Dermis microvascular lymphatic vessel endothelial cell (primary cell): ENCODE data around the gene CCDC187. TPM values are rescaled to one million over a fixed set of nuclear protein-coding genes. Genes with fewer than 3 reads are reported as not detected.
"Not testable (repeated sequence)": the region's sequence is repeated elsewhere in the genome, so short reads cannot be mapped to it uniquely, and the experiment has no call there.

Experiments
- DNase-seq, 2 donors: peaks; one replicate each; pipeline versions ENCODE4 v3.0.0 to v3.0.0-alpha.2; 2010; ENCODE audit warnings: low read depth in 2 of 2
- total RNA-seq: library from RNA; depleted of rRNA; stranded (reverse); fragments of >200 nt; gene quantifications from 2 replicates; pipeline ENCODE4 v1.2.1, GENCODE V29; 2014

Gene CCDC187
- total RNA-seq, 1 donor from 2014 or later: not detected

- DNase-seq: peak; percentile 11 to 77
Observed at GRCh38 chr9:136327304-136327974, 23.5 kb upstream of the CCDC187 start, which contains the start of gene GPSM1. TSS of gene GPSM1 (plus strand) at chr9:136327539. CDS start at chr9:136327696, 157 bp downstream.

- DNase-seq: no peak
Observed at GRCh38 chr9:136326761-136327303, 22.9 kb upstream of the CCDC187 start.

DNA sequence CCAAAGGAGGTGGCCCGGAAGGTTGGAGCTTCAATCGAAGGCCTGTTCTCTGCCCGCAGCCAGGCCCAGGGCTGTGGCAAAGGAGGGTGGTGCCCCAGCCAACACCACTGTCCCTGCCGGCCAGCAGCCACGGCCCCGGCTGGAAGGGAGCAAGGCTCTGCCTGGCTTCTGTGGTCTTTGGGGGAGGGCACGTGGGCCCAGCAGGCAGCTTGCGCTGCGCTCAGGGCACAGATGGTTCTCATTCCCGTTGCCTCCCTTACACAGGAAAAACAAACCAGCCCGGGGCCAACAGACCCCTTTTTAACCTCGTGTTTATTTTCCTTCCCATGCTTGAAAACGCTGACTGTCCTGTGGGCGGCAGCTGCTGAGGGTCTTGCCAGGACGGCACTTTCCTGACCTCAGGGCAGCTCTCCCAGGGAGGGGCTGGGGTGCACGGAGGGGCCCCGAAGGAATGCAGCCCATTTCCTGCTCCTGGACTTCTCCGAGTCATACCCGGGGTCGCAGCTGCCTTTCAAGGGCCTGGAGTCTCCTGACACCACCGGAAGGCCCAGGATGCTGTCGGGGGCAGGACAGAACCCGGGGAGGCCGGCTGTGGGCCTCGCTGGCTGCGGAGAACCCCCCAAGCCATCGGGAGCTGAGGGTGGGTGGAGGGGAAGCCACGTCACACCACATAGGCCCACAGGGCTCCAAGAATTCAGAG lies 22.3 kb upstream of the CCDC187 start:
- peak; percentile 16 to 52 for DNase-seq

GRCh38 chr9:136325358-136325757 lies 21.5 kb upstream of the CCDC187 start:
- DNase-seq: no peak

DNA sequence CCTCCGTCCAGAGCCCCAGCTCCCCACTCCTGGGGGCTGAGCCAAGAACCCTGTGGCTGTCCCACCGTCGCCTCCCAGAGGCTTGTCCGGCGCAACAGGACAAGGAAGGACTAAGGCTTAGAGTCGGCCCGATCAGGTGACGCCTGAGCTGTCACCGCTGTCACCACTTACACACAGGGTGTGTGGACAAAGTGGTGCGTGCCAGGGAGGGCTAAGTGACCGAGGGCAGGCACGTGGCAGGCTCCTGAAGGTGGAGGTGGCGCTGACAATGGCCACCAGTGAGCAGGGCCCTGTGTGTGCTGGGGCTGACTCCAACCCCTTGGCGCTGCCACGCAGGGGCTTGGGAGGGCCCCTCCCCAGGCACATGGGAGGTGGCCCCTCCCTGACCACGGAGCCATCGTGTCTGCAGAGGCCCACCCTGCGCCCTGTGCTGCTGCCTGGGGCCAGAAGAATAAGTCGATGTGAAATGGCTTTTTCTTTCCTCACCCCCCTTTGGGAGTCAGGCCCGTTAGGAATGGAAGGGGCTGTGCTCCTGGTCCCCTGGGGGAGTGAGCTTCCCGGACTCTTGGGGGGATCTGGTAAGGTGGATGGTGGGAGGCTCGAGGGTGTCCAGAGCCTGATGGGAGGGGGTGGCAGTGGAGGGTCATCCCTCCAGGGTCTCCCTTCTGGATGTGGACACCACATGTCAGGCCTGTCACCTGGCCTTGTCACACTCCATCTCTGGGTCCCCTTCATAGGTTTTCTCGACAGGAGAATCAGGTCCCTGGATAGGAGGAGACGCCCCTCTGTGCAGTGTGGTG lies 20.8 kb upstream of the CCDC187 start:
- no peak for DNase-seq

GRCh38 chr9:136323371-136323789 lies 19.5 kb upstream of the CCDC187 start:
- DNase-seq: no peak

- no peak for DNase-seq
Observed at GRCh38 chr9:136322756-136323330, 18.9 kb upstream of the CCDC187 start.

DNA sequence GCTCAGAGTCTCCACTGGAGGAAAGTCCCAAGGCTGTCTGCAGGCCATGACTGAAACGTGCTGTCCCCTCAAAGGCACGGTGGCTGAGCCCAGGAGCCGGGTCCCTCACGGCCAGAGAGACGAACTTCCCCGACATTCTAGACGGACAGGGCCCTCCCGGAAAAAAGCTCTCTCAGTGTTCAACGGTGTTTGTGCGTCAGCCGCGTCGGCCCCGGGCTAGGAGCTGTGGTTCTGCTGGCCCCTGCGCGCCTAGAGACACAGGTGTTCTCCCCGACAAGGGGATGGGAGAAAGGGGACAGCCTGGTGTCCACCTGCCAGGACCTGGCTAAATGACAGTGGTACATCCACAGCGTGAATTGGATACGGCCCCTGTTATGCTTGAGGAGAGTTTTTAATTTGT lies 17.7 kb upstream of the CCDC187 start:
- no peak for DNase-seq

GRCh38 chr9:136320972-136321371 lies 17.1 kb upstream of the CCDC187 start:
- not testable (repeated sequence) for DNase-seq

GRCh38 chr9:136319955-136320354 lies 16.1 kb upstream of the CCDC187 start:
- DNase-seq: not testable (repeated sequence)

GRCh38 chr9:136319244-136319643 lies 15.3 kb upstream of the CCDC187 start:
- DNase-seq: not testable (repeated sequence)

DNA sequence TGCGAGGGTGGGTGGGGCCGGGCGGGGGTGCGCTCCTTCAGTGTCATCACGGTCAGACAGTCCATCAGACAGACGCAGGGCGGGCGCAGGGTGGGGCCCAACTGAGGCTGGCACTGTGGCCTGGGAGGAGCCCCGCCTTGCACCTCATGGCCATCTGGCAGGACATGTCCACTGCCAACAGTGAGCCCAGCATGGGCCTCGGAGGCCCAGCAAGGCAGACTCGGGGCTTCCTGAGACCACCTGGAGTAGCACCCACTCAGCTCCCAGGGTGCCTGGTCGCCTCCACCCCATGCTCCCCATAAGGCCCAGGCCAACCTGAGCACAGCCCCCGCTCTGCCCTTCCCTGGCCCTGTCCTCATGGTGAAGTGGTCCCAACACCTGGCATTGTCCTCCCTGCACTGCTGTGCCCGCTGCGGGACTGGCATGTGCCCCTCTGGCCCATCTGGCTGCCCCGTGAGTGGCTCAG lies 14.9 kb upstream of the CCDC187 start:
- DNase-seq: no peak

GRCh38 chr9:136318111-136318775 lies 14.3 kb upstream of the CCDC187 start:
- DNase-seq: no peak

DNA sequence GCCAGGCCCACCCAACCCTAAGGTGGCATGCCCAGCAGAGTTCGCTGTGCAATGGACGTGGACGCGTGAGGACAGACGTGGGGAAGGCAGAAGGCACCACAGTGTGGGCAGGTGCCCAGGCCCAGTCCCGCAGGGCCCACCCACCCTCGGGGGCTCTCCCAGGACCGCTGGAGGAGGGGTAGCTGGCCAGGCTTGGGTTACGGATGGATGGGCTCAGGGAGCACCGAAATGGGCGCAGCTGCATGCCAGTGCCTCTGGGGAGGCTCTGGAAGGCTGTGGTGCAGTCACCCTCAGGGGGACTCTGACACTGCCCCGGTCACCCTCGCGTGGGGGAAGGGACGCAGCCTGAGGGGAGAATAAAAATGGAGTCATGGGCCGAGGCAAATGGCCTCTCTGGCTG lies 13.8 kb upstream of the CCDC187 start:
- DNase-seq: no peak

GRCh38 chr9:136316896-136317676 lies 13.2 kb upstream of the CCDC187 start:
- no peak for DNase-seq

DNA sequence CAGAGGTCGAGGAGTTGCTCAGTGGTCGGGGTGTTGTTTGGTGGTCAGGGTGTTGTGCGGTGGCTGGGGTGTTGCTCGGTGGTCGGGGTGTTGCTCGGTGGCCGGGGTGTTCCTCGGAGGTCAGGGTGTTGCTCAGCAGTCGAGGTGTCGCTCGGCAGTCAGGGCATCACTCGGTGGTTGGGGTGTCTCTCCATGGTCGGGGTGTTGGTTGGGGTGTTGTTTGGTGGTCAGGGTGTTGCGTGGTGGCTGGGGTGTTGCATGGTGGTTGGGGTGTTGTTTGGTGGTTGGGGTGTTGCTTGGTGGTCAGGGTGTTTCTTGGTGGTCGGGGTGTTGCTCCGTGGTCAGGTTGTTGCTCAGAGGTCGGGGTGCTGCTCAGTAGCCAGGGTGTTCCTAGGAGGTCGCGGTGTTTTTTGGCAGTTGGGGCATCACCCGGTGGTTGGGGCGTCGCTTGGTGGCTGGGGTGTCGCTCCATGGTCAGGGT lies 12.4 kb upstream of the CCDC187 start:
- DNase-seq: no peak

- no peak for DNase-seq
Observed at GRCh38 chr9:136314944-136315343, 11.1 kb upstream of the CCDC187 start.

GRCh38 chr9:136314056-136314416 lies 10.1 kb upstream of the CCDC187 start:
- no peak for DNase-seq

DNA sequence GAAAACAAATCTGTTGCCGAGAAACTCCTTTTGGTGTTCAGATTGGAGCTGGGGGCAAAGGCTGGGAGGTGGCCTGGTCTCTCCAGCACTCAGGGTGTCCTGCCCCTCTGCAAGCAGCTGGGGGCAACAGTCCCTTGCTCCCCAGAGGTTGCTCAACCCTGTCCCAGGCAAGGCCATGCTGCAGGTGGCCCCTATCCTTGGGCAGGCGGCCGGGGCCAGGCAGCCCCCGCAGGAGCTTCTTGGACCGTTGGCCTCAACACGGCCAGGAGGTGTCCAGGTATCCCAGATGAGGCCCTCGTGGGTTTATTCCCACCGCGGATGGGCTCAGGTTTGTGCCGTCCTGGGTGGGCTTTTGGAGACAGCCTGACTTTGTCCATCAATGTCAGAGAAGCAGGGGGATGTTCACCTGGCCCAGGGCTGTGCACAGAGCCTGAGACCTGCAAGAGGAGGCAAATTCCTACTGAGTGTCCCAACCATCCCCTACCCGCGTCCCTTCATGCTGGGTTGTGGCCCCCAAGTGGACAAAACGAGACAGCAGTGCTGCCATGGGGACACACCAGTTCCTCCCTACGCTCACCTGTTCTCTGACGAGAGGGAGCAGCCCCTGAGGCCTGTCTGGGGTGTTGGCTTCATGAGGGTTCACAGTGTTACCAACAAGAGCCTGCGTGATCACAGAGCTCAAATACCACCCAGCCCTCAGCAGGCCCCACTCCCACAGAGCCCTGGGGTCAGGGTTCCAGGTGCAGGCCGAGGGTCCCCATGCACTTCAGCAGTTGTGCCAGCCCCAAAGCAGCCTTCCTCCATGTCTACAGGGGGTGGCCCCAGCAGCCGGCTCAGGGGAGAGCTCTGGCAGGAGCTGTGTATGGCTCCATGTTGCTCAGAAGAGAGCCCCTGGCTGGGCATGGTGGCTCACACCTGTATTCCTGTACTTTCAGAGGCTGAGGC lies 9.5 kb upstream of the CCDC187 start:
- no peak for DNase-seq
